Astrocyte of the spinal cord (primary cell): ENCODE data around the gene SERPINA3.

Experiments
- DNase-seq: peaks from one replicate; pipeline ENCODE4 v3.0.0; 2011; ENCODE audit warnings: low read depth, low spot score
- H3K4me3 ChIP-seq: 2 replicates; pipeline ENCODE4 v1.5.1; 2011; ENCODE audit warnings: low read depth, mild to moderate bottlenecking, low read length, moderate library complexity
- CTCF ChIP-seq: IDR thresholded peaks from 2 replicates; pipeline ENCODE4 v1.5.1; 2012; ENCODE audit warnings: low read depth, mild to moderate bottlenecking, low read length, inconsistent platforms
- in situ Hi-C: cut with HindIII; loops from 2 replicates; pipeline ENCODE4 v1.10.0; 2017; ENCODE audit warnings: low sequenced_read_pairs

SERPINA3 gene

GRCh38 chr14:94617366-94617941, 5.3 kb downstream of the SERPINA3 start:
- in situ Hi-C loops, result no loop called here
- no peak for DNase-seq
- TF ChIP-seq CTCF, result no peak
- no peak overlapping the region for H3K4me3 ChIP-seq

GRCh38 chr14:94617988-94618822, 6.0 kb downstream of the SERPINA3 start:
- no peak for DNase-seq
- no peak for TF ChIP-seq CTCF
- H3K4me3 ChIP-seq, result no peak overlapping the region
- in situ Hi-C loops, result no loop called here

- in situ Hi-C loops, result no loop called here
Observed at GRCh38 chr14:94619297-94619696, 7.1 kb downstream of the SERPINA3 start.

GRCh38 chr14:94620597-94620996, 8.4 kb downstream of the SERPINA3 start:
- H3K4me3 ChIP-seq, result no peak overlapping the region
- in situ Hi-C loops, result no loop called here
- no peak for TF ChIP-seq CTCF

More at GRCh38 chr14:94619297-94619696, 7.1 kb downstream of the SERPINA3 start:
- no peak for TF ChIP-seq CTCF
- no peak for DNase-seq
- H3K4me3 ChIP-seq, result no peak overlapping the region

GRCh38 chr14:94621358-94622134, 9.4 kb downstream of the SERPINA3 start:
- H3K4me3 ChIP-seq, result no peak overlapping the region
- in situ Hi-C loops, result no loop called here
- no peak for TF ChIP-seq CTCF
- no peak for DNase-seq

More at GRCh38 chr14:94620597-94620996, 8.4 kb downstream of the SERPINA3 start:
- DNase-seq, result no peak

GRCh38 chr14:94622653-94623421, 10.6 kb downstream of the SERPINA3 start:
- in situ Hi-C loops, result no loop called here
- no peak overlapping the region for H3K4me3 ChIP-seq
- TF ChIP-seq CTCF, result no peak
- DNase-seq, result peak; percentile 33
